HL-60 (cell line): Measurements from ENCODE around the gene SOCS7.

Experiments used
- CTCF ChIP-seq: IDR thresholded peaks from one replicate; pipeline ENCODE4 v1.5.1; 2011; ENCODE audit warnings: low read length, control low read depth, inconsistent platforms; ENCODE audit not compliant: insufficient read depth
- GABPA ChIP-seq: IDR thresholded peaks from 2 replicates; pipeline ENCODE4 v1.6.1; 2012; ENCODE audit warnings: low read depth
- POLR2AphosphoS5 ChIP-seq: IDR thresholded peaks from 2 replicates; pipeline ENCODE4 v1.6.1; 2012; ENCODE audit warnings: low read depth
- TF ChIP-seq, protein P1 (sequence below): IDR thresholded peaks from 2 replicates; pipeline ENCODE4 v1.6.1; 2012; ENCODE audit warnings: low read depth; ENCODE audit not compliant: insufficient replicate concordance

GRCh38 chr17:38361694-38362465 lies 10.2 kb downstream of the SOCS7 start:
- no peak for TF ChIP-seq POLR2AphosphoS5
- TF ChIP-seq CTCF: no peak
- TF ChIP-seq, protein P1, sequence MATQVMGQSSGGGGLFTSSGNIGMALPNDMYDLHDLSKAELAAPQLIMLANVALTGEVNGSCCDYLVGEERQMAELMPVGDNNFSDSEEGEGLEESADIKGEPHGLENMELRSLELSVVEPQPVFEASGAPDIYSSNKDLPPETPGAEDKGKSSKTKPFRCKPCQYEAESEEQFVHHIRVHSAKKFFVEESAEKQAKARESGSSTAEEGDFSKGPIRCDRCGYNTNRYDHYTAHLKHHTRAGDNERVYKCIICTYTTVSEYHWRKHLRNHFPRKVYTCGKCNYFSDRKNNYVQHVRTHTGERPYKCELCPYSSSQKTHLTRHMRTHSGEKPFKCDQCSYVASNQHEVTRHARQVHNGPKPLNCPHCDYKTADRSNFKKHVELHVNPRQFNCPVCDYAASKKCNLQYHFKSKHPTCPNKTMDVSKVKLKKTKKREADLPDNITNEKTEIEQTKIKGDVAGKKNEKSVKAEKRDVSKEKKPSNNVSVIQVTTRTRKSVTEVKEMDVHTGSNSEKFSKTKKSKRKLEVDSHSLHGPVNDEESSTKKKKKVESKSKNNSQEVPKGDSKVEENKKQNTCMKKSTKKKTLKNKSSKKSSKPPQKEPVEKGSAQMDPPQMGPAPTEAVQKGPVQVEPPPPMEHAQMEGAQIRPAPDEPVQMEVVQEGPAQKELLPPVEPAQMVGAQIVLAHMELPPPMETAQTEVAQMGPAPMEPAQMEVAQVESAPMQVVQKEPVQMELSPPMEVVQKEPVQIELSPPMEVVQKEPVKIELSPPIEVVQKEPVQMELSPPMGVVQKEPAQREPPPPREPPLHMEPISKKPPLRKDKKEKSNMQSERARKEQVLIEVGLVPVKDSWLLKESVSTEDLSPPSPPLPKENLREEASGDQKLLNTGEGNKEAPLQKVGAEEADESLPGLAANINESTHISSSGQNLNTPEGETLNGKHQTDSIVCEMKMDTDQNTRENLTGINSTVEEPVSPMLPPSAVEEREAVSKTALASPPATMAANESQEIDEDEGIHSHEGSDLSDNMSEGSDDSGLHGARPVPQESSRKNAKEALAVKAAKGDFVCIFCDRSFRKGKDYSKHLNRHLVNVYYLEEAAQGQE: no peak
- no peak for TF ChIP-seq GABPA
